Subcutaneous abdominal adipose tissue (tissue), 5 donors: ENCODE measurements around the gene PCSK7.

Experiments
- H3K27ac ChIP-seq: one replicate; pipeline ENCODE4 v1.7.0; 2013; ENCODE audit warnings: low read depth, mild to moderate bottlenecking, inconsistent platforms, low read length, moderate library complexity
- H3K27me3 ChIP-seq, 5 donors: one replicate each; pipeline ENCODE4 v1.7.0; 2013; ENCODE audit warnings: low read length in 5 of 5, inconsistent platforms in 1 of 5; ENCODE audit not compliant: control insufficient read depth in 5 of 5, insufficient read depth in 4 of 5
- H3K36me3 ChIP-seq, 5 donors: one replicate each; pipeline ENCODE4 v1.7.0; 2013; ENCODE audit warnings: low read length in 5 of 5; ENCODE audit not compliant: control insufficient read depth in 5 of 5, insufficient read depth in 5 of 5
- H3K4me1 ChIP-seq, 5 donors: one replicate each; pipeline ENCODE4 v1.7.0; 2013; ENCODE audit warnings: low read length in 5 of 5, mild to moderate bottlenecking in 3 of 5, moderate library complexity in 1 of 5; ENCODE audit not compliant: control insufficient read depth in 5 of 5, insufficient read depth in 5 of 5
- H3K4me3 ChIP-seq, 5 donors: one replicate each; pipeline ENCODE4 v1.7.0; 2013; ENCODE audit warnings: low read length in 5 of 5, low read depth in 1 of 5
- H3K9ac ChIP-seq, 5 donors: one replicate each; pipeline ENCODE4 v1.7.0; 2013; ENCODE audit warnings: low read length in 5 of 5, mild to moderate bottlenecking in 4 of 5, moderate library complexity in 3 of 5
- H3K9me3 ChIP-seq, 5 donors: one replicate each; pipeline ENCODE4 v1.7.0; 2013; ENCODE audit warnings: low read length in 5 of 5; ENCODE audit not compliant: control insufficient read depth in 5 of 5
- donor health status: healthy.
- donor health status: healthy.
- donor health status: healthy.
- donor health status: healthy.
- donor health status: healthy.

PCSK7 gene

DNA sequence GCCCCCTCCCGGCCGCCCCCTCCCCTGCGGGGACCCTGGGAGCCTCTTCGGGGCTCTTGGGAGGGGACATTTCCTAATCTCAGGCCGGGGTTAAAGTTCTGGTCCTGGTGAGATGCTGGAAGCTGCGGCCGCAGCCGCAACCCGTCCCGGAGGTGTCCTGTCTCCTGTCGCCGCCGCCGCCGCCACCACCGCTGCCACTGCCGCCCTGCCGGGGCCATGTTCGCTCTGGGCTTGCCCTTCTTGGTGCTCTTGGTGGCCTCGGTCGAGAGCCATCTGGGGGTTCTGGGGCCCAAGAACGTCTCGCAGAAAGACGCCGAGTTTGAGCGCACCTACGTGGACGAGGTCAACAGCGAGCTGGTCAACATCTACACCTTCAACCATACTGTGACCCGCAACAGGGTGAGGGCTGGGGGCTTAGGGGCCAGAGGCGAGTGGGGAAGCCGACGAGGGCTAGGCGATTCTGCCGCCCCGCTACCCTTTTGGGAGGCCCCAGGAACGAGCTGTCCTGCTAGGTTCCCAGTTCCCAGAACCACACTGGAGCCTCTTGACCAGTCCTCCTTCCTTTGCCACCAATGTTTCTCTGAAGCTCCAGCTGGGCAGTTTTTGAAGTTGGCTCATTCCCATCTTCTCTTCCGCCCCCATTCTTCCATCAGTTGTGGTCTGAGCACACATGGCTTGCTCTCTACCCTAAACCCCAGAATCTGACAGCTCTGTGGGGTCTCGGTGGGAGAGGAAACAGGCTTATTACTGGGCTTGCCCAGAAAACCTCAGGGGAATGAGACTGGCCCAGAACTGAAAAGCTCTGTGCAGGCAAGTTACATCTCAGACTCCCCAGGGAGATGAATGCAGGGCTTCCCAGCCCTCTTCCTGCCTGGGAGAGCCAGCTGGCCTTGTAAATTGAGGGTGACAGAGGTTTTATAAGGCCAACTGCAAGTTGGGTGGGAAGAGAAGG lies 52.5 kb downstream of the PCSK7 start:
- H3K27me3 ChIP-seq, result no peaks in the 10 kb centered on the region
- peak overlapping the region; percentile 78 to 95 (median 84) for H3K9ac ChIP-seq
- peaks cover 2 to 25% (median 18%) of the 10 kb centered on the region in 5 donors for H3K36me3 ChIP-seq
- H3K4me1 ChIP-seq, result peaks cover 10 to 48% (median 41%) of the 10 kb centered on the region in 5 donors
- H3K4me3 ChIP-seq, result peak overlapping the region; percentile 81 to 95 (median 95)
- peak overlapping the region; percentile 88 for H3K27ac ChIP-seq
- no peaks in the 10 kb centered on the region for H3K9me3 ChIP-seq

DNA sequence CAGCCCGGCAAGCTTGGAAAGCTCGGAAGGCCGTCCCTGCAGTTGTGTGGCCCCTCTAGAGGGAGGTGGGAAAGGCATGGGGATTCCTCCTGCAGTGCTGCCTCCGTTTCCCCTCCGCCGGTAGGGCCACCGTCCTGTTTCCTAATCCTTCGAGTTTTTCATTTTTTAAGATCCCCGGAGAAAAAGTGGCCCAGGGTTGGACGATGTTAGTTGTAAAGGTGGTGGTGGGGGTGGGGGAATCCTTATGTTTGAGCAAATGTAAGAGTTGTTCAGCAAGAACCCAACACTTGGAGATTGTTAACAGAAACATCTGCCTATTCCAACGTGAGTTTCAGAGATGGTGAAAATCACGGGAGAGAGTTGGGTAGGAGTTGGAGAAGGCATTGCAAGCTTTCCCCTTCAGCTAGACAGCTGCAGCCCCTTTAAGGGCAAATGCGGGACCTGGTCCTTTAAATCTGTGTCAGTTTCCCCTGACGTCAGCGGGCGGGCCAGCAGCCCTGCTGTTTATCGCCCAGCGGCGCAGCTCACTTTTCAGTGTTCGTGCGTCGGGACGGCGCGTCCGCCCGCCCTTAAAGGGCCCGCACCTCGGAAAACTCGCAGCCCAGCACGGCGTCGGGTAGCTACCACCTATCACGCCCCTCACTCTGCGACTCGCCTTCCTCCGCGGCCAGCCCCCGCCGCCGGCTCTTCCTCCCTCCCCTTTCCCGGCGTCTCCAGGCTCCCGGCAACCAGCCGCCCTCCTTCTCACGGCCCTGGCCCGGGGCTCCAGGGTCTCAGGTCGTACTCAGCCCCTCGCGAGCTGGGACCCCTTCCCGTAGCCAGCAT lies 53.5 kb downstream of the PCSK7 start, which contains the start of gene SIDT2:
Gene SIDT2 (plus strand): TSS at position 534 of the 825 bp plus-strand sequence. CDS start 521 bp downstream, outside the sequence.
- H3K4me1 ChIP-seq, result peaks cover 10 to 50% (median 43%) of the 10 kb centered on the region in 5 donors

DNA sequence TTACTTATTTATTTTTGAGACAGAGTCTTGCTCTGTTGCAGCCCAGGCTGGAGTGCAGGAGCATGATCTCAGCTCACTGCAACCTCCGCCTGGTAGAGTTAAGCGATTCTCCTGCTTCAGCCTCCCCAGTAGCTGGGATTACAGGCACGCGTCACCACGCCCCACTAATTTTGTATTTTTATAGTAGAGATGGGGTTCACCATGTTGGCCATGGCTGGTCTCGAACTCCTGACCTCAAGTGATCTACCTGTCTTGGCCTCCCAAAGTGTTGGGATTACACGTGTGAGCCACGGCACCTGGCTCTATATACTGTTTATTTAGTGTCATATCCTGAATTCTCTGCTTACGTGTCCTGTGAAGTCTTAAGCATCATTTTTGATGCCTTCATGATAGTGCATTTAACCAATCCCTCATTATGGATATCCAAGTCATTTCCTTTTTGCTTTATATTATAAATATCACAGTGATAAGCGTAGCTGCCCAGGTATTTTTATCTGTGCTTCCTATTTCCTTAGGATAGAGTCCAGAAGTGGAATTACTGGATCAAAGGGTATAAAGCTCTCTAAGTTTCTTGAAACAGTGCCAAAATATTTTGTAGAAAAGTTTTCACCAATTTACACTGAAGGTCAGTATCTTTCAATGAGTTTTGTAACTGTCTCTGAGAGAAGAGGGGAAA lies 54.2 kb downstream of the PCSK7 start:
- Histone ChIP-seq H3K36me3 (peaks cover 0 to 10% (median 8%) of the 10 kb centered on the region in 5 donors), H3K9me3 (no peaks in the 10 kb centered on the region), H3K4me1 (peaks cover 10 to 58% (median 49%) of the 10 kb centered on the region in 5 donors), H3K4me3 (peak overlapping the region; percentile 77 to 95 (median 89)), H3K27ac (peak overlapping the region; percentile 88), H3K27me3 (no peaks in the 10 kb centered on the region), H3K9ac (peak overlapping the region in 4 of 5 donors; percentile 55 to 82 (median 74))

More for the DNA sequence above, 53.5 kb downstream of the PCSK7 start, which contains the start of gene SIDT2:
- Histone ChIP-seq H3K9me3 (no peaks in the 10 kb centered on the region), H3K27me3 (no peaks in the 10 kb centered on the region), H3K27ac (peak within 1 kb of the TSS; percentile 88), H3K36me3 (peaks cover 0 to 17% (median 10%) of the 10 kb centered on the region in 5 donors), H3K4me3 (peak within 1 kb of the TSS; percentile 81 to 95 (median 95)), H3K9ac (peak within 1 kb of the TSS; percentile 78 to 95 (median 84))

DNA sequence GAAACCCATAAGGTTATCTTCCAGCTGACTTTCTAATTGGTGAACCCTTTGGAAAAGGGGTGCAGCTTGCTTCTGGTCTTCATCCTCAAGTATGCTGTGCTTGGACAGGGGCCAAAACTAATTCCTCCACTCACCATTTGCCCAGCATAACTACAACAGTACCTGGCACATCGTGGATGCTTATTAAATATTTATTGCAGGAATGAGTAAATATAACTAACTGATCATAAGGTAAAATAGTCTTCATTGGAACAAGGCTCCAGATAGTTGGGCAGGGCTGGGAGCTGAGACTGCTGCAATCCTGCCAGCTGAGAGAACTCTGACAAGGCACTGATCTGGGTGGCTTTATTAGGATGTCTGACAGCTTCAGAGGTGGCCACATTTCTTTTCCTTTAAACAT lies 55.7 kb downstream of the PCSK7 start:
- Histone ChIP-seq H3K9me3 (no peaks in the 10 kb centered on the region), H3K36me3 (peaks cover 0 to 6% (median 0%) of the 10 kb centered on the region in 5 donors), H3K27me3 (no peaks in the 10 kb centered on the region), H3K4me3 (no peak overlapping the region), H3K9ac (no peak overlapping the region), H3K27ac (no peak overlapping the region), H3K4me1 (peaks cover 9 to 65% (median 55%) of the 10 kb centered on the region in 5 donors)

DNA sequence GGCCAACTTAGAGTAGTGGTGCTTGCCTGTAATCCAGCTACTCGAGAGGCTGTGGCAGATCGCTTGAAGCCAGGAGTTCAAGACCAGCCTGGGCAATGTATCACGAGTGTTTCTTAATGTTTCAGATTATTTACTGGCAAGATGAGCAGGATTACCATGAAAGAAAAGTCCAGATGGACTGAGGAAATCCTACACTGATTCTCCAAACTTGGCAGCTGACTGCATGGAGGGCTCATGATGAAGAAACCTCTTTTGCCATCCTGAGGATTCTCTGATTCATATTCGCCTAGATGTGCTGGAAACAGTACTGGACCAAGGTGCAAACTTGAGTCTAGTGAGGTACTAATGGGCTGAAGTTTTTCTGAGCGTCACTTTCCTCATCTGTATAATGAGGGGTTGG lies 56.1 kb downstream of the PCSK7 start:
- Histone ChIP-seq H3K9me3 (no peaks in the 10 kb centered on the region), H3K4me3 (no peak overlapping the region), H3K27me3 (no peaks in the 10 kb centered on the region), H3K27ac (no peak overlapping the region), H3K4me1 (peaks cover 5 to 63% (median 51%) of the 10 kb centered on the region in 5 donors), H3K9ac (no peak overlapping the region), H3K36me3 (peaks cover 0 to 9% (median 0%) of the 10 kb centered on the region in 5 donors)

DNA sequence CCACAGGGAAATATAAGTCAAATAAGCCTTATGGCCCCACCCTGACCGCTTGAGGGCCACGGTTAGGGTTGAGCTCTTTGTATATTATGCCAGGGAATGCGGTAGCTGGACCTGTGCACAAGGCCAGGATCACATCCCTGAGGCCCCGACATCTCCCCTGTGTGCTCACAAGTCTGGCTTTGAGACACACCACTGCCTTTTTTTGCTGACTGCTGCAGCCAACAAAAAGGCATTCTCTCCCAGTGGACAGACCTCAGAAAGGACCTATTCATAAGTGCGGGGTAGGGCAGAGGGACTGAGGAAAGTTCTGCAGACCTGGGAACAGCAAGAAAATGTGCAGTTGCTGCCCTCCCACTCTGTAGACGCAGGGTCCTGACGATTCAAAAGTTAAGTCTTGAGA lies 56.8 kb downstream of the PCSK7 start:
- H3K9ac ChIP-seq, result peak overlapping the region in 1 of 5 donors; percentile 41
- peaks cover 0 to 13% (median 3%) of the 10 kb centered on the region in 5 donors for H3K36me3 ChIP-seq
- no peak overlapping the region for H3K4me3 ChIP-seq
- H3K9me3 ChIP-seq, result no peaks in the 10 kb centered on the region
- H3K4me1 ChIP-seq, result peaks cover 3 to 57% (median 44%) of the 10 kb centered on the region in 5 donors
- H3K27me3 ChIP-seq, result no peaks in the 10 kb centered on the region
- no peak overlapping the region for H3K27ac ChIP-seq

DNA sequence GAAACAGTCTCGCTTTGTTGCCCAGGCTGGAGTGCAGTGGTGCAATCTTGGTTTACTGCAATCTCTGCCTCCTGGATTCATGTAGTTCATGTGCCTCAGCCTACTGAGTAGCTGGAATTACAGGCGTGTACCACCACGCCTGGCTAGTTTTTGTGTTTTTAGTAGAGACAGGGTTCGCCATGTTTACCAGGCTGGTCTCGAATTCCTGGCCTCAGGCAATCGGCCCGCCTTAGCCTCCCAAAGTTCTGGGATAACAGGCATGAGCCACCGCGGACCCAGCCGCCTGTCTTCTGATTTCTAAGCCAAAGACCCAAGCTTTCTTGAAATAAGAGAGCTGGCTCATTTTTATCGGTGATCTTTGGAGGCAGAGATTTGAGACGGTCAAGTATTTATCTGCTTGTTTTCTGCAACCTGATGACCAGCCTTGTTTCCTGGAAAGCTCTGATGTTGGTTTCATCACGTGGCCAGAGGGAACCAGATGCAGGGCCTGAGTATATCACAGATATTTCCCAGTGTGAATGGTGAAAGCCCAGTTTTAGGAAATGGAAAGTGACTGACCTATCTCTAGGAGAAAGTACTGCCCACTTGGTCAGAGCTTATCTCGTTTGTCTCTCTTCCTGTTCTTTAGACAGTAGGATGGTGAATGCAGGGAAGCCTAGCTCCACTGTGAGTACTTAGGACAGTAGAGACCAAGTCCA lies 59.0 kb downstream of the PCSK7 start:
- no peak overlapping the region for H3K4me3 ChIP-seq
- H3K27ac ChIP-seq, result peak overlapping the region; percentile 66
- H3K36me3 ChIP-seq, result peaks cover 9 to 29% (median 11%) of the 10 kb centered on the region in 5 donors
- peaks cover 0 to 39% (median 29%) of the 10 kb centered on the region in 5 donors for H3K4me1 ChIP-seq
- H3K9ac ChIP-seq, result peak overlapping the region in 2 of 5 donors; percentile 5 to 33
- no peaks in the 10 kb centered on the region for H3K27me3 ChIP-seq
- H3K9me3 ChIP-seq, result no peaks in the 10 kb centered on the region

DNA sequence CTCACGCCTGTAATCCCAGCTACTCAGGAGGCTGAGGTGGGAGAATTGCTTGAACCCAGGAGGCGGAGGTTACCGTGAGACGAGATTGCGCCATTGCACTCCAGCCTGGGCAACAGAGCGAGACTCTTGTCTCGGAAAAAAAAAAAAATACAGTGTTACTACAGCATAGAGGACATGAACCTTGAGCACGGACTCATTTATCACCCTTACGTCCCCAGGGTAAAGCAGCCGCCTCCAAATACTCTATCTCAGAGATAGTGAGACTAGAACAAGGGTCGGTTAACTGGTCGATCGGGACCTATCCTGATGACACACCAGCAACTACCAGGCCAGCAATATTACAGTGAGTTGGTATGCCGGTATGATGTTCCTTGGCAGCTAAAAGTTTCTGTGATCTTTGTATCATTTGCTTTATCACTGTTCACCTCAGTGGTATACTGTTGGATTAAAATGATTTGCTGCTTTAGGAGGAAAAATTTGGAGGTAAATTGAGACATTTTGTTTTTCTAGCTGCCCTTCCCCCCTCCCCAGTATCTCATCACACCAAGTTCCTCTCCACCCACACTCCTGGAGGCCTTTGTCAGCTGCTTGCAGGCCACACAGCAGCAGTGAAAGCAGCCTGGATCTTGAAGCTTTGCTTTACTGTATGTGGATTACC lies 60.3 kb downstream of the PCSK7 start:
- H3K9me3 ChIP-seq, result no peaks in the 10 kb centered on the region
- peak overlapping the region; percentile 83 for H3K27ac ChIP-seq
- peak overlapping the region in 1 of 5 donors; percentile 38 for H3K9ac ChIP-seq
- no peaks in the 10 kb centered on the region for H3K27me3 ChIP-seq
- H3K4me3 ChIP-seq, result no peak overlapping the region
- peaks cover 18 to 42% (median 18%) of the 10 kb centered on the region in 5 donors for H3K36me3 ChIP-seq
- H3K4me1 ChIP-seq, result peaks cover 0 to 41% (median 34%) of the 10 kb centered on the region in 5 donors
